Activated T-cell treated with anti-CD3 and anti-CD28 coated beads for 48 hours (primary cell): ENCODE results near the gene TBC1D22A.

ENCODE experiments used
- DNase-seq: peaks from one replicate; pipeline ENCODE4 v3.0.0-alpha.2; 2020; ENCODE audit warnings: low read depth

TBC1D22A gene

GRCh38 chr22:47083379-47083986 lies 321.0 kb downstream of the TBC1D22A start:
- no peak for DNase-seq

- DNase-seq: no peak
Measured at GRCh38 chr22:47084226-47084625, 321.8 kb downstream of the TBC1D22A start.

GRCh38 chr22:47086596-47087248 lies 324.3 kb downstream of the TBC1D22A start:
- no peak for DNase-seq

GRCh38 chr22:47088480-47089158 lies 326.2 kb downstream of the TBC1D22A start:
- DNase-seq: no peak

GRCh38 chr22:47089374-47089773 lies 326.9 kb downstream of the TBC1D22A start:
- no peak for DNase-seq

- DNase-seq: no peak
Measured at GRCh38 chr22:47089796-47090460, 327.5 kb downstream of the TBC1D22A start.

GRCh38 chr22:47090591-47091245 lies 328.3 kb downstream of the TBC1D22A start:
- DNase-seq: no peak

GRCh38 chr22:47091246-47091651 lies 328.8 kb downstream of the TBC1D22A start:
- DNase-seq: no peak

- DNase-seq: no peak
Measured at GRCh38 chr22:47091921-47092700, 329.7 kb downstream of the TBC1D22A start.

GRCh38 chr22:47092896-47093311 lies 330.5 kb downstream of the TBC1D22A start:
- DNase-seq: no peak

- DNase-seq: no peak
Measured at GRCh38 chr22:47093720-47094119, 331.3 kb downstream of the TBC1D22A start.

GRCh38 chr22:47094861-47095330 lies 332.4 kb downstream of the TBC1D22A start:
- DNase-seq: no peak

- no peak for DNase-seq
Measured at GRCh38 chr22:47095395-47096122, 333.1 kb downstream of the TBC1D22A start.

GRCh38 chr22:47098121-47098520 lies 335.7 kb downstream of the TBC1D22A start:
- DNase-seq: no peak

GRCh38 chr22:47098554-47098953 lies 336.1 kb downstream of the TBC1D22A start:
- no peak for DNase-seq

- no peak for DNase-seq
Measured at GRCh38 chr22:47100019-47100418, 337.6 kb downstream of the TBC1D22A start.

- DNase-seq: no peak
Measured at GRCh38 chr22:47100646-47101200, 338.3 kb downstream of the TBC1D22A start.

GRCh38 chr22:47101321-47101885 lies 339.0 kb downstream of the TBC1D22A start:
- no peak for DNase-seq

- no peak for DNase-seq
Measured at GRCh38 chr22:47102081-47102480, 339.6 kb downstream of the TBC1D22A start.

GRCh38 chr22:47102648-47103047 lies 340.2 kb downstream of the TBC1D22A start:
- no peak for DNase-seq
